ENCODE data around the gene C21orf58.

The C21orf58 gene

DNA sequence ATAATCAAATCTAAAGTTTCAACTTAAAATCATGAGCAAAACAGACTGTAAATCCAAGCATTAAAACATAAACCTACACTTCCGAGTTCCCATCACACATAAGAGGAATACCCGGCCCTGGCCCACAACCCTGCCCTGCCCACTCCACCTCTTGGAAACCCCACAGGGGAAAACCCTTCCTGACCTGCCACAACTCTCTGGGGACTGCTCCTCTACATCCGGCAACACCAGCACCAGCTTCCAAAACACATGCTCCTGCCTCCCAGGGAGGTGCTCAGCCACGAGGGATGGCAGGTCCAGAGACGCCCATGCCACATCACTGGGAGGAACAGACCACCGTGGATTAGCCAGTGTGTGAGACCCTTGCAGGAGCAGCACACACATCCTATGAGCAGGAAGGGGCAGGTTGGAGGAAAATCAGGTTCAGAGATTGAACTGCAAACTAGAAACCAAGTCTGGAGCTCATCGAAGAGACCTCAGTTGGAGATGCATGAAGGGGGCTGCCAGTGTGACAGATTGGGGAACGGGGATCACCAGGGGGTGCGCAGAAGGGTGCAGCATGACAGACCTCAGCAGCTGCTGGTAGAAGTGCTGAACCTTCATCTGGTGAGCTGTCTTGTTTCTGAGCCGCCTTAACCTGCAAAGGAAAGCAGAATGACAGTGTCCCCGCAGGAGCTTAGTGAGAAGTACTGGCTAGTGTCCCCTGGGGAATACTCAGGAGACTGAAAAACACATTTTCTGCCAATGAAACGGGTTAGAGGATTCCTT, 69.3 kb downstream of the C21orf58 start:
- DNase-seq (ENCODE audit: low spot score) = no peak

DNA sequence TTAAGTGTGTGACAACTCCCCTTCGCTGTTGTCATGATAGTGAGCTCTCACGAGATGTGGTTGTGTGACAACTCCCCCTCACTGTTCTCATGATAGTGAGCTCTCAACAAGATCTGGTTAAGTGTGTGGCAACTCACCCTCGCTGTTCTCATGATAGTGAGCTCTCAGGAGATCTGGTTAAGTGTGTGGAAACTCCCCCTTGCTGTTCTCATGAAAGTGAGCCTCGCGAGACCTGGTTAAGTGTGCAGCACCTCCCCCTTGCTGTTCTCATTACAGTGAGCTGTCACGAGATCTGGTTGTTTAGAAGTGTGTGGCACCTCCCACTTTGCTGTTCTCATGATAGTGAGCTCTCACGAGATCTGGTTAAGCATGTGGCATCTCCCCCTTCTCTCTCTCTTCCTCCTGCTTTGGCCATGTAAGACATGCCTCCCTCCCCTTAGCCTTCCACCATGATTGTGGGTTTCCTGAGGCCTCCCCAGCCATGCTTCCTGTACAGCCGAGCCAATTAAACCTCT, 70.0 kb downstream of the C21orf58 start:
- DNase-seq (ENCODE audit: low spot score) = no peak

DNA sequence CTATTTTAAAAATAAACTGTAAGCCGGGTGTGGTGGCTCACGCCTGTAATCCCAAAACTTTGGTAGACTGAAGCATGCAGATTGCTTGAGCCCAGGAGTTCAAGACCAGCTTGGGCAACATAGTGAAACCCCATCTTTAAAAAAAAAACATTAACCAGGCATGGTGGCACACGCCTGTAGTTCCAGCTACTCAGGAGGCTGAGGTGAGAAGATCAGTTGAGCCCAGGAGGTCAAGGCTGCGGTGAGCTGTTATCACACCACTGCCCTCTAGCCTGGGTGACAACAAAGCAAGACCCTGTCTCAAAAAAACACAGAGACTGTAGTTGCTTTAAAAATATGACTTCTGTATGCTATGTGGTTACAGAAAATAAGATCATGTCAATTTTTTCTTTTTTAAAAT, 70.8 kb downstream of the C21orf58 start:
- DNase-seq (ENCODE audit: low spot score) = no peak
